ENCODE measurements around the gene NLRP3.

DNA sequence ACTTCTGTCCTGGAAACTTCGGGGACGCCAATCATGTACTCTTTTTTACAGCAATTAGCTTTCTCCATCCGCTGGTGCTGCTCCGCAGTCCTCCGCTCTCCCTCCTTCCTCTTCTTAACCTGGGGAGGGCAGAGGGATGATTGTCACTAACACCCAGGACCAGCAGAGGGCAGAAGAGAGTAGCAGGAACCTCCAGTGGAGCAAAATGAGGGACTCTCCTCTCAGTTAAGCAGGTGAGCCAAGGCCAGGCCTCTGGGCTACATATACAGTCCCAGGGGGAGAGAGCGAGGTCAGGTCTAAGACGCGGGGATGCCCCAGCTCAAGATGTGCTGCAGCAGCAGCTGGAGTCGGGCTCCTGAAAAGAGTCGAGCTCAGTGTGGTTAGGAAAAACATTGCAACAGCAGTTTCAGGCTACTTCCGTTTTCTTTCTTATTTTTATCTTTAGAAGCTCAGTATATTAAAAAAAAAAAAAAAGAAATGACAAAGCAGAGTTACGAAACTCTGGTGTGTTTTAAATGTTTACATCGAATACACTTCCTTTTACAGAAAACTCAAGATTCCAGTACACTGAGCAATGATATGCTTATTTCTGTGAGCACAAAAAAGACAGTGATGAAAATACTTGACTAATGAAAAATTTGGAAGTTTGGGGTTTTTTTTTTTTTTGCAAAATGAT lies 25.7 kb upstream of the NLRP3 start:
- TF ChIP-seq, protein P1, sequence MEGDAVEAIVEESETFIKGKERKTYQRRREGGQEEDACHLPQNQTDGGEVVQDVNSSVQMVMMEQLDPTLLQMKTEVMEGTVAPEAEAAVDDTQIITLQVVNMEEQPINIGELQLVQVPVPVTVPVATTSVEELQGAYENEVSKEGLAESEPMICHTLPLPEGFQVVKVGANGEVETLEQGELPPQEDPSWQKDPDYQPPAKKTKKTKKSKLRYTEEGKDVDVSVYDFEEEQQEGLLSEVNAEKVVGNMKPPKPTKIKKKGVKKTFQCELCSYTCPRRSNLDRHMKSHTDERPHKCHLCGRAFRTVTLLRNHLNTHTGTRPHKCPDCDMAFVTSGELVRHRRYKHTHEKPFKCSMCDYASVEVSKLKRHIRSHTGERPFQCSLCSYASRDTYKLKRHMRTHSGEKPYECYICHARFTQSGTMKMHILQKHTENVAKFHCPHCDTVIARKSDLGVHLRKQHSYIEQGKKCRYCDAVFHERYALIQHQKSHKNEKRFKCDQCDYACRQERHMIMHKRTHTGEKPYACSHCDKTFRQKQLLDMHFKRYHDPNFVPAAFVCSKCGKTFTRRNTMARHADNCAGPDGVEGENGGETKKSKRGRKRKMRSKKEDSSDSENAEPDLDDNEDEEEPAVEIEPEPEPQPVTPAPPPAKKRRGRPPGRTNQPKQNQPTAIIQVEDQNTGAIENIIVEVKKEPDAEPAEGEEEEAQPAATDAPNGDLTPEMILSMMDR (conservative IDR thresholded peaks at IDR 0.05), result peak; percentile 79
- TF ChIP-seq EZH2 (IDR thresholded peaks at IDR 0.05; ENCODE audit: low read depth), result no peak
